Chondrocyte (in vitro differentiated cells): Measurements from ENCODE around the gene FBXO40. TPM values are rescaled to one million over a fixed set of nuclear protein-coding genes. Genes with fewer than 3 reads are reported as not detected.

Experiments
- DNase-seq: peaks from one replicate; pipeline ENCODE4 v3.0.0; 2021; ENCODE audit warnings: mixed read lengths, low spot score
- H3K27ac Mint-ChIP-seq: one replicate; pipeline ENCODE4 v1.8.0; 2021; ENCODE audit warnings: mild to moderate bottlenecking, moderate library complexity, mixed read lengths; ENCODE audit not compliant: unreplicated experiment
- H3K27me3 Mint-ChIP-seq: 2 replicates; pipeline ENCODE4 v1.8.0; 2021; ENCODE audit warnings: low read depth, mixed read lengths
- H3K36me3 Mint-ChIP-seq: 2 replicates; pipeline ENCODE4 v1.8.0; 2021; ENCODE audit warnings: low read depth, mixed read lengths
- H3K4me1 Mint-ChIP-seq: 2 replicates; pipeline ENCODE4 v1.8.0; 2021; ENCODE audit warnings: low read depth, mild to moderate bottlenecking, mixed read lengths
- H3K4me3 Mint-ChIP-seq: one replicate; pipeline ENCODE4 v1.8.0; 2021; ENCODE audit warnings: mild to moderate bottlenecking, moderate library complexity, mixed read lengths; ENCODE audit not compliant: unreplicated experiment
- H3K9me3 Mint-ChIP-seq: 2 replicates; pipeline ENCODE4 v1.8.0; 2021; ENCODE audit warnings: low read depth, mixed read lengths
- total RNA-seq: library from RNA; stranded (reverse); gene quantifications from 3 replicates; pipeline ENCODE4 v1.2.1, GENCODE V29; 2021
- TF ChIP-seq, protein P1 (sequence below): fragments of 200-600 bp; sonication (generic); IDR thresholded peaks from 2 replicates; pipeline ENCODE4 v1.5.0; 2021; ENCODE audit warnings: antibody characterized with exemption, mild to moderate bottlenecking, moderate library complexity

FBXO40 gene
- total RNA-seq, 1 donor from 2014 or later = not detected

DNA sequence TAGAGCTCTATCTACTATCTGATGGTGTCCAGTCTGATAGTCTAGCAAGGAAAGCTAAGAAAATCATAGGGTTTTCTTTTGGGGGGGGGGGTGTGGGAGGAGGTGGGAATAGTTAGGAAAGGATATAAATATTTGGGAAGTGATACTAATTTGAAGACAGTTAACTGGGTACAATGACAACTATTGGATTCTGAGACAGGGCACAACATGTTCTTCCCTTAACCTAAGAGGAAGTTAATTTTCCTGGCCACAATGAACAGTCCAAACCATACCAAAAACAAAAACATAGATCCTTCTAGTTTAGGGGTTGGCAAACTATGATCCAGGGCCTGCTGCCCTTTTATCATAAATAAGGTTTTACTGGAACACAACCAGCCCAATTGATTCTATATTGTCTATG lies 77.5 kb downstream of the FBXO40 start:
- Mint-ChIP-seq H3K27me3 (no peaks in the 10 kb centered on the region), H3K36me3 (peaks cover 50% of the 10 kb centered on the region), H3K4me1 (no peaks in the 10 kb centered on the region), H3K4me3 (no peak overlapping the region), H3K27ac (no peak overlapping the region), H3K9me3 (no peaks in the 10 kb centered on the region)
- TF ChIP-seq, protein P1, sequence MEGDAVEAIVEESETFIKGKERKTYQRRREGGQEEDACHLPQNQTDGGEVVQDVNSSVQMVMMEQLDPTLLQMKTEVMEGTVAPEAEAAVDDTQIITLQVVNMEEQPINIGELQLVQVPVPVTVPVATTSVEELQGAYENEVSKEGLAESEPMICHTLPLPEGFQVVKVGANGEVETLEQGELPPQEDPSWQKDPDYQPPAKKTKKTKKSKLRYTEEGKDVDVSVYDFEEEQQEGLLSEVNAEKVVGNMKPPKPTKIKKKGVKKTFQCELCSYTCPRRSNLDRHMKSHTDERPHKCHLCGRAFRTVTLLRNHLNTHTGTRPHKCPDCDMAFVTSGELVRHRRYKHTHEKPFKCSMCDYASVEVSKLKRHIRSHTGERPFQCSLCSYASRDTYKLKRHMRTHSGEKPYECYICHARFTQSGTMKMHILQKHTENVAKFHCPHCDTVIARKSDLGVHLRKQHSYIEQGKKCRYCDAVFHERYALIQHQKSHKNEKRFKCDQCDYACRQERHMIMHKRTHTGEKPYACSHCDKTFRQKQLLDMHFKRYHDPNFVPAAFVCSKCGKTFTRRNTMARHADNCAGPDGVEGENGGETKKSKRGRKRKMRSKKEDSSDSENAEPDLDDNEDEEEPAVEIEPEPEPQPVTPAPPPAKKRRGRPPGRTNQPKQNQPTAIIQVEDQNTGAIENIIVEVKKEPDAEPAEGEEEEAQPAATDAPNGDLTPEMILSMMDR = no peak
- no peak for DNase-seq

DNA sequence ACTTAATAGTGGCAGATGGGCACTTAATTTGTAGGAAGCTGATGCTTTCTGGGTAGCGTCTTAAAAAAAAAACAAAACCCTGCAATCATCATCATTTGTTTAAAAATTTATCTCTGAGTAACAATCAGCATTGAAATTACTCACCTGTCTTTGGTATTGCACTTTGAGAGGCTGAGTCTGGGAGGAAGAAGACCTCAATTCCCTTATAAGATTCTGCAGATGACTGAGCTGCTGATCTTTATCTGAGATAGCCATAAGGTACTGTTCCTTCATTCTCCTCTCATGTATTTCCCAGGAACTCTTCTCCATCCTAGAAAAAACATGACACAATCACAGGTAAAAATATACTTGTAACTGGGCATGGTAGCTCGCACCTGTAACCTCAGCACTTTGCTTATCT lies 84.0 kb downstream of the FBXO40 start:
- Mint-ChIP-seq H3K4me1 (no peaks in the 10 kb centered on the region), H3K9me3 (no peaks in the 10 kb centered on the region), H3K27ac (no peak overlapping the region), H3K36me3 (peaks cover 46% of the 10 kb centered on the region), H3K4me3 (no peak overlapping the region), H3K27me3 (no peaks in the 10 kb centered on the region)
- no peak for DNase-seq
- TF ChIP-seq, protein P1 = no peak

Other genes with a start within 250 kb of the FBXO40 start
- 1.0 to 2.9 TPM (median 1.1 TPM) in 3 replicates for gene POLQ, start 47.4 kb upstream of the FBXO40 start, total RNA-seq
- not detected in 3 replicates for gene ARGFX, start 25.4 kb upstream of the FBXO40 start, total RNA-seq
- 0.44 to 1.4 TPM (median 0.82 TPM) in 3 replicates for gene HCLS1, start 67.5 kb downstream of the FBXO40 start, total RNA-seq
- 63.6 to 88.0 TPM (median 65.0 TPM) in 3 replicates for gene GOLGB1, start 156.4 kb downstream of the FBXO40 start, total RNA-seq
- gene IQCB1, start 241.7 kb downstream of the FBXO40 start, total RNA-seq = 12.6 to 15.5 TPM (median 13.2 TPM) in 3 replicates
- gene EAF2, start 241.8 kb downstream of the FBXO40 start, total RNA-seq = 2.4 to 3.7 TPM (median 2.7 TPM) in 3 replicates